ENCODE results near the gene TERT.

TERT gene

GRCh38 chr5:1217596-1218206, 77.2 kb downstream of the TERT start:
- H3K4me3 ChIP-seq (ENCODE audit: low read depth, low read length), result no peak overlapping the region
- no peak for TF ChIP-seq CTCF (IDR thresholded peaks at IDR 0.05; ENCODE audit: borderline replicate concordance, insufficient read depth, low read depth, low read length)

- TF ChIP-seq CTCF (IDR thresholded peaks at IDR 0.05; ENCODE audit: borderline replicate concordance, insufficient read depth, low read depth, low read length), result no peak
- H3K4me3 ChIP-seq (ENCODE audit: low read depth, low read length), result no peak overlapping the region
Observed at GRCh38 chr5:1216918-1217295, 78.0 kb downstream of the TERT start.

GRCh38 chr5:1216211-1216917, 78.5 kb downstream of the TERT start:
- no peak overlapping the region for H3K4me3 ChIP-seq (ENCODE audit: low read depth, low read length)
- no peak for TF ChIP-seq CTCF (IDR thresholded peaks at IDR 0.05; ENCODE audit: borderline replicate concordance, insufficient read depth, low read depth, low read length)

GRCh38 chr5:1215320-1216096, 79.4 kb downstream of the TERT start:
- no peak overlapping the region for H3K4me3 ChIP-seq (ENCODE audit: low read depth, low read length)
- no peak for TF ChIP-seq CTCF (IDR thresholded peaks at IDR 0.05; ENCODE audit: borderline replicate concordance, insufficient read depth, low read depth, low read length)

GRCh38 chr5:1214936-1215220, 80.0 kb downstream of the TERT start:
- H3K4me3 ChIP-seq (ENCODE audit: low read depth, low read length), result no peak overlapping the region
- no peak for TF ChIP-seq CTCF (IDR thresholded peaks at IDR 0.05; ENCODE audit: borderline replicate concordance, insufficient read depth, low read depth, low read length)

GRCh38 chr5:1214163-1214935, 80.5 kb downstream of the TERT start:
- TF ChIP-seq CTCF (IDR thresholded peaks at IDR 0.05; ENCODE audit: borderline replicate concordance, insufficient read depth, low read depth, low read length), result no peak
- no peak overlapping the region for H3K4me3 ChIP-seq (ENCODE audit: low read depth, low read length)

All from GM12875 (cell line).